Measurements from ENCODE around the gene IGIP. TPM values are rescaled to one million over a fixed set of nuclear protein-coding genes. Genes with fewer than 3 reads are reported as not detected.

IGIP gene
- total and polyA plus RNA-seq, 2 donors (not counting 3 experiments of a cell fraction or from before 2014, with no cell fraction given) = 0.86 to 3.3 TPM

DNA sequence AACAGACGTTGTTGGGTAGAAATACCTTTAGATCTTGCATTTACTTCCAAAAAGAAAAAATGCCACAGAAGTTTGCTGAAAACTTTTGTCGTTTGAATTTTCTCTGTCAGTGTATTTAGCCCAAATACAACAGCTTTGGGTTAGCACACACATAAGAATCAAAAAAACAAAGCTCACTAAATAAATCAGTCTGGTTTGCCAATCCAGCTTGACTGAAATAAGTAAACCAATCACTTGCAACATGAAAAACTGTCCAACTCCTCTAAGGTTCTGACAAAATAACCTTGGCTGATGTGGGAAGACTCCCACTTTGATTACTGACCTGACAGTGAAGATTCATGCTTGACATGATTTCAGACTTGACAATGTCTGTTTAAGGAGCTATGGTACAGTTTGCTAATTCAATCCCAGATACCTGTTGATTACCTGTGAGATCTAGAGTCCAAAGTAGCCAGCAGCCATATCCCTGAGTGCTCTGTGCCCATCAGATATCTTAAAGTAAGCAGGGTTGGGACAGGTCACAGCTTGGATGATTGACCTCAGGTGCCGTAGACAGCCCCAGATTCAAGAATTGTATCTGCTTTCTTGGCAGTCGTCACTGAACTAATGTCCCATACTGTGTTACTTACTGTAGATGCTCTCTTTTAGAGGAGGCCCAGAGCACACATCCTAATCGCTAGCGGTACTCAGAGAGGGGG is 727 bp downstream of the IGIP start:
- no peak overlapping the region for H3K27ac ChIP-seq (ENCODE audit: insufficient read depth, low read depth, low read length)
- H3K9ac ChIP-seq (replicated peaks; ENCODE audit: extremely low read depth, insufficient read depth, low read length) = no peak overlapping the region
- TF ChIP-seq, protein P1, sequence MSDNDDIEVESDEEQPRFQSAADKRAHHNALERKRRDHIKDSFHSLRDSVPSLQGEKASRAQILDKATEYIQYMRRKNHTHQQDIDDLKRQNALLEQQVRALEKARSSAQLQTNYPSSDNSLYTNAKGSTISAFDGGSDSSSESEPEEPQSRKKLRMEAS (IDR thresholded peaks at IDR 0.05; ENCODE audit: insufficient read depth, insufficient read length) = no peak
- TF ChIP-seq MYC (IDR thresholded peaks at IDR 0.05; ENCODE audit: low read depth, low read length) = no peak
- no peak for TF ChIP-seq JUN (IDR thresholded peaks at IDR 0.05; ENCODE audit: borderline replicate concordance, insufficient read depth, insufficient read length, low read depth)
- no peak for TF ChIP-seq POLR2A (IDR thresholded peaks at IDR 0.05; ENCODE audit: low read depth, low read length)
- TF ChIP-seq, protein P2, sequence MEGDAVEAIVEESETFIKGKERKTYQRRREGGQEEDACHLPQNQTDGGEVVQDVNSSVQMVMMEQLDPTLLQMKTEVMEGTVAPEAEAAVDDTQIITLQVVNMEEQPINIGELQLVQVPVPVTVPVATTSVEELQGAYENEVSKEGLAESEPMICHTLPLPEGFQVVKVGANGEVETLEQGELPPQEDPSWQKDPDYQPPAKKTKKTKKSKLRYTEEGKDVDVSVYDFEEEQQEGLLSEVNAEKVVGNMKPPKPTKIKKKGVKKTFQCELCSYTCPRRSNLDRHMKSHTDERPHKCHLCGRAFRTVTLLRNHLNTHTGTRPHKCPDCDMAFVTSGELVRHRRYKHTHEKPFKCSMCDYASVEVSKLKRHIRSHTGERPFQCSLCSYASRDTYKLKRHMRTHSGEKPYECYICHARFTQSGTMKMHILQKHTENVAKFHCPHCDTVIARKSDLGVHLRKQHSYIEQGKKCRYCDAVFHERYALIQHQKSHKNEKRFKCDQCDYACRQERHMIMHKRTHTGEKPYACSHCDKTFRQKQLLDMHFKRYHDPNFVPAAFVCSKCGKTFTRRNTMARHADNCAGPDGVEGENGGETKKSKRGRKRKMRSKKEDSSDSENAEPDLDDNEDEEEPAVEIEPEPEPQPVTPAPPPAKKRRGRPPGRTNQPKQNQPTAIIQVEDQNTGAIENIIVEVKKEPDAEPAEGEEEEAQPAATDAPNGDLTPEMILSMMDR (IDR thresholded peaks at IDR 0.05; ENCODE audit: extremely low read depth in 1 of 2, insufficient read depth in 1 of 2, low read depth in 1 of 2, low read length in 2 of 2) = no peak
- TF ChIP-seq GATA2 (IDR thresholded peaks at IDR 0.05; ENCODE audit: insufficient read depth, insufficient read length, low read depth, low read length) = no peak
- no peak for TF ChIP-seq EZH2 (IDR thresholded peaks at IDR 0.05; ENCODE audit: borderline replicate concordance, low read depth, low read length, severe bottlenecking)
- TF ChIP-seq FOS (IDR thresholded peaks at IDR 0.05; ENCODE audit: borderline replicate concordance, insufficient read depth, low read length) = no peak
- TF ChIP-seq POLR2AphosphoS5 (IDR thresholded peaks at IDR 0.05; ENCODE audit: insufficient read depth, low read depth, low read length) = no peak
- intact Hi-C loops (cut with micrococcal nuclease) (no loop called here), dilution Hi-C loops (cut with MboI; ENCODE audit: extremely low pct_ligation_motif_present, low sequenced_read_pairs) (no loop called here)
- H2AFZ ChIP-seq (ENCODE audit: low read depth, low read length) = no peak overlapping the region
- no peaks in the 10 kb centered on the region for H4K20me1 ChIP-seq (replicated peaks; ENCODE audit: control insufficient read depth, extremely low read depth, insufficient read depth, low read length)
- no peak for FAIRE-seq
- no peaks in the 10 kb centered on the region for H3K9me1 ChIP-seq (replicated peaks; ENCODE audit: control insufficient read depth, extremely low read depth, insufficient read depth, low read length)
- no peaks in the 10 kb centered on the region for H3K79me2 ChIP-seq (ENCODE audit: control insufficient read depth, insufficient read depth, low read length)
- BruUV-seq (replicated peaks) = no TSS peak
- no peak overlapping the region for H3K4me3 ChIP-seq (replicated peaks in 1 of 3; ENCODE audit: insufficient read depth in 1 of 3, low read depth in 1 of 3, low read length in 3 of 3)
- H3K27me3 ChIP-seq (ENCODE audit: control insufficient read depth in 2 of 2, insufficient read depth in 2 of 2, low read length in 2 of 2) = no peaks in the 10 kb centered on the region
- H3K36me3 ChIP-seq (ENCODE audit: control insufficient read depth in 2 of 2, extremely low read depth in 1 of 2, insufficient read depth in 2 of 2, low read length in 2 of 2) = no peaks in the 10 kb centered on the region
- POLR2A ChIA-PET = no interaction called here
- H3K4me1 ChIP-seq (ENCODE audit: control insufficient read depth, extremely low read depth, insufficient read depth, low read length) = peaks cover 1% of the 10 kb centered on the region
- H3K9me3 ChIP-seq (replicated peaks; ENCODE audit: control insufficient read depth, insufficient read depth, low read length) = no peaks in the 10 kb centered on the region
- no peak overlapping the region for H3K4me2 ChIP-seq (ENCODE audit: insufficient read depth, low read length)
- DNase-seq (ENCODE audit: low read depth, low spot score) = no peak
- CTCF ChIA-PET = interaction anchor here (1.9 kb wide), 2 partner anchors 18 to 19 kb away, joined by 5 to 6 read pairs; no protein-coding TSS in a partner anchor

All from endothelial cell of umbilical vein (primary cell).